HL-60 (cell line): ENCODE data around the gene ALLC.

Experiments used
- DNase-seq, 2 experiments: peaks; one replicate each; pipeline ENCODE4 v3.0.0-alpha.2; 2010 to 2020; ENCODE audit warnings: low read depth in 1 of 2, low spot score in 1 of 2
- H3K27ac ChIP-seq: fragments of 250-450 bp; sonication (Bioruptor Pico); replicated peaks from 2 replicates; pipeline ENCODE4 v1.5.1; 2020; ENCODE audit warnings: mild to moderate bottlenecking, moderate library complexity
- H3K27me3 ChIP-seq: fragments of 250-450 bp; sonication (Bioruptor Pico); 2 replicates; pipeline ENCODE4 v1.5.1; 2021; ENCODE audit warnings: mild to moderate bottlenecking, moderate library complexity; ENCODE audit not compliant: insufficient read depth, poor library complexity, severe bottlenecking
- H3K4me3 ChIP-seq: replicated peaks from 2 replicates; pipeline ENCODE4 v1.5.1; 2011; ENCODE audit warnings: mild to moderate bottlenecking, control low read depth, low read length; ENCODE audit not compliant: insufficient read depth
- CTCF ChIP-seq: IDR thresholded peaks from one replicate; pipeline ENCODE4 v1.5.1; 2011; ENCODE audit warnings: low read length, control low read depth, inconsistent platforms; ENCODE audit not compliant: insufficient read depth
- GABPA ChIP-seq: IDR thresholded peaks from 2 replicates; pipeline ENCODE4 v1.6.1; 2012; ENCODE audit warnings: low read depth
- POLR2AphosphoS5 ChIP-seq: IDR thresholded peaks from 2 replicates; pipeline ENCODE4 v1.6.1; 2012; ENCODE audit warnings: low read depth
- REST ChIP-seq: IDR thresholded peaks from 2 replicates; pipeline ENCODE4 v1.6.1; 2012; ENCODE audit warnings: low read depth; ENCODE audit not compliant: insufficient replicate concordance
- SPI1 ChIP-seq: IDR thresholded peaks from 2 replicates; pipeline ENCODE4 v1.6.1; 2012; ENCODE audit warnings: low read depth, mild to moderate bottlenecking, borderline replicate concordance

The ALLC gene

GRCh38 chr2:3626118-3626811 lies 31.7 kb upstream of the ALLC start:
- no peak for DNase-seq

GRCh38 chr2:3626812-3627499 lies 31.0 kb upstream of the ALLC start:
- TF ChIP-seq SPI1: no peak
- no peak for TF ChIP-seq GABPA
- TF ChIP-seq CTCF: no peak
- no peak for TF ChIP-seq POLR2AphosphoS5
- H3K4me3 ChIP-seq: no peak overlapping the region
- H3K27me3 ChIP-seq: no peaks in the 10 kb centered on the region
- DNase-seq: no peak
- H3K27ac ChIP-seq: no peak overlapping the region

More at GRCh38 chr2:3626118-3626811, 31.7 kb upstream of the ALLC start:
- TF ChIP-seq REST (no peak), GABPA (no peak), CTCF (no peak), SPI1 (no peak)
- Histone ChIP-seq H3K4me3 (no peak overlapping the region), H3K27me3 (no peaks in the 10 kb centered on the region), H3K27ac (no peak overlapping the region)

GRCh38 chr2:3627500-3628100 lies 30.4 kb upstream of the ALLC start:
- TF ChIP-seq GABPA: no peak
- no peak for TF ChIP-seq POLR2AphosphoS5
- no peak for TF ChIP-seq REST
- TF ChIP-seq CTCF: no peak
- TF ChIP-seq SPI1: no peak
- H3K27ac ChIP-seq: no peak overlapping the region
- no peaks in the 10 kb centered on the region for H3K27me3 ChIP-seq
- DNase-seq: no peak
- no peak overlapping the region for H3K4me3 ChIP-seq
